ENCODE results near the gene PRMT1. TPM values are rescaled to one million over a fixed set of nuclear protein-coding genes. Genes with fewer than 3 reads are reported as not detected.
A peak's percentile ranks its signal among the peaks of the same experiment; 100 is the strongest.

The PRMT1 gene
- total RNA-seq, 1 experiment from 2014 or later = 527 TPM

DNA sequence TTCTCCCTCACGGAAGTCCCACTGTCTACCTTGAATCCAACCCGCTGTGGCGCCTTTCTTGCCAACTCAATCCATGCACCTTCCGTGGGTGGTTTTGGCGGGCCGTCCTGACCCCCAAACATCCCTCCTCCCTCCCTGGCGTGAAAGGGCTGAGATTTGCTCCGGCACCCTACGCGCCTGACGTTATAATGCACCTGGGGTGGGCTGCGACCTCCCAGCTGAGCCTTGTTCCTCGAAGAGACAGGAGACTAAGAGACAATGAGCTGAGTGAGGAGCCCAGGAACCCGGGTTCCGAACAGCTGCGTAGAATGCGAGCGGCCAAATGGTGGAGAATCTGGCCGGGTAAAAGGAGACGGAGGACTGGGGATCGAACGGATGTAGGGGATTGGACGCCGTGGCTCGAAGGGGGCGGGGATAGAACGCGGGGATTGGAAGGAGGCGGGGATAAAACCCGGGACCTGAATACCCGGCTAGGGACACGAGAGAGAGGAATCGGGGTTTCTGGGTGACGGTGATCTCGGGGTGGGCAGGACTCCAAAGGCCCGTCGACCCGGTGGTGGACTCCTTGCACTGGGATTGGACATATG, 13.7 kb downstream of the PRMT1 start, which contains the start of gene CPT1C (continued):
- TF ChIP-seq, protein P1, sequence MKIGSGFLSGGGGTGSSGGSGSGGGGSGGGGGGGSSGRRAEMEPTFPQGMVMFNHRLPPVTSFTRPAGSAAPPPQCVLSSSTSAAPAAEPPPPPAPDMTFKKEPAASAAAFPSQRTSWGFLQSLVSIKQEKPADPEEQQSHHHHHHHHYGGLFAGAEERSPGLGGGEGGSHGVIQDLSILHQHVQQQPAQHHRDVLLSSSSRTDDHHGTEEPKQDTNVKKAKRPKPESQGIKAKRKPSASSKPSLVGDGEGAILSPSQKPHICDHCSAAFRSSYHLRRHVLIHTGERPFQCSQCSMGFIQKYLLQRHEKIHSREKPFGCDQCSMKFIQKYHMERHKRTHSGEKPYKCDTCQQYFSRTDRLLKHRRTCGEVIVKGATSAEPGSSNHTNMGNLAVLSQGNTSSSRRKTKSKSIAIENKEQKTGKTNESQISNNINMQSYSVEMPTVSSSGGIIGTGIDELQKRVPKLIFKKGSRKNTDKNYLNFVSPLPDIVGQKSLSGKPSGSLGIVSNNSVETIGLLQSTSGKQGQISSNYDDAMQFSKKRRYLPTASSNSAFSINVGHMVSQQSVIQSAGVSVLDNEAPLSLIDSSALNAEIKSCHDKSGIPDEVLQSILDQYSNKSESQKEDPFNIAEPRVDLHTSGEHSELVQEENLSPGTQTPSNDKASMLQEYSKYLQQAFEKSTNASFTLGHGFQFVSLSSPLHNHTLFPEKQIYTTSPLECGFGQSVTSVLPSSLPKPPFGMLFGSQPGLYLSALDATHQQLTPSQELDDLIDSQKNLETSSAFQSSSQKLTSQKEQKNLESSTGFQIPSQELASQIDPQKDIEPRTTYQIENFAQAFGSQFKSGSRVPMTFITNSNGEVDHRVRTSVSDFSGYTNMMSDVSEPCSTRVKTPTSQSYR (CRISPR knock-in tag; IDR thresholded peaks at IDR 0.05) = no peak
- TF ChIP-seq, protein P2, sequence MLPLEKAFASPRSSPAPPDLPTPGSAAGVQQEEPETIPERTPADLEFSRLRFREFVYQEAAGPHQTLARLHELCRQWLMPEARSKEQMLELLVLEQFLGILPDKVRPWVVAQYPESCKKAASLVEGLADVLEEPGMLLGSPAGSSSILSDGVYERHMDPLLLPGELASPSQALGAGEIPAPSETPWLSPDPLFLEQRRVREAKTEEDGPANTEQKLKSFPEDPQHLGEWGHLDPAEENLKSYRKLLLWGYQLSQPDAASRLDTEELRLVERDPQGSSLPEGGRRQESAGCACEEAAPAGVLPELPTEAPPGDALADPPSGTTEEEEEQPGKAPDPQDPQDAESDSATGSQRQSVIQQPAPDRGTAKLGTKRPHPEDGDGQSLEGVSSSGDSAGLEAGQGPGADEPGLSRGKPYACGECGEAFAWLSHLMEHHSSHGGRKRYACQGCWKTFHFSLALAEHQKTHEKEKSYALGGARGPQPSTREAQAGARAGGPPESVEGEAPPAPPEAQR (CRISPR knock-in tag; IDR thresholded peaks at IDR 0.05) = no peak
- TF ChIP-seq NFYB (CRISPR knock-in tag; conservative IDR thresholded peaks at IDR 0.05; ENCODE audit: low read depth) (peak; percentile 34; the same call in 1 of the 2 replicates), NR3C1 (CRISPR knock-in tag; conservative IDR thresholded peaks at IDR 0.05; ENCODE audit: low read depth) (no peak), CBFB (CRISPR knock-in tag; IDR thresholded peaks at IDR 0.05; ENCODE audit: low read depth) (no peak), ZNF232 (CRISPR knock-in tag; IDR thresholded peaks at IDR 0.05) (peak; percentile 81; the same call in 1 of the 2 replicates)
- TF ChIP-seq, protein P3, sequence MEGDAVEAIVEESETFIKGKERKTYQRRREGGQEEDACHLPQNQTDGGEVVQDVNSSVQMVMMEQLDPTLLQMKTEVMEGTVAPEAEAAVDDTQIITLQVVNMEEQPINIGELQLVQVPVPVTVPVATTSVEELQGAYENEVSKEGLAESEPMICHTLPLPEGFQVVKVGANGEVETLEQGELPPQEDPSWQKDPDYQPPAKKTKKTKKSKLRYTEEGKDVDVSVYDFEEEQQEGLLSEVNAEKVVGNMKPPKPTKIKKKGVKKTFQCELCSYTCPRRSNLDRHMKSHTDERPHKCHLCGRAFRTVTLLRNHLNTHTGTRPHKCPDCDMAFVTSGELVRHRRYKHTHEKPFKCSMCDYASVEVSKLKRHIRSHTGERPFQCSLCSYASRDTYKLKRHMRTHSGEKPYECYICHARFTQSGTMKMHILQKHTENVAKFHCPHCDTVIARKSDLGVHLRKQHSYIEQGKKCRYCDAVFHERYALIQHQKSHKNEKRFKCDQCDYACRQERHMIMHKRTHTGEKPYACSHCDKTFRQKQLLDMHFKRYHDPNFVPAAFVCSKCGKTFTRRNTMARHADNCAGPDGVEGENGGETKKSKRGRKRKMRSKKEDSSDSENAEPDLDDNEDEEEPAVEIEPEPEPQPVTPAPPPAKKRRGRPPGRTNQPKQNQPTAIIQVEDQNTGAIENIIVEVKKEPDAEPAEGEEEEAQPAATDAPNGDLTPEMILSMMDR (IDR thresholded peaks at IDR 0.05) = no peak
- TF ChIP-seq, protein P4, sequence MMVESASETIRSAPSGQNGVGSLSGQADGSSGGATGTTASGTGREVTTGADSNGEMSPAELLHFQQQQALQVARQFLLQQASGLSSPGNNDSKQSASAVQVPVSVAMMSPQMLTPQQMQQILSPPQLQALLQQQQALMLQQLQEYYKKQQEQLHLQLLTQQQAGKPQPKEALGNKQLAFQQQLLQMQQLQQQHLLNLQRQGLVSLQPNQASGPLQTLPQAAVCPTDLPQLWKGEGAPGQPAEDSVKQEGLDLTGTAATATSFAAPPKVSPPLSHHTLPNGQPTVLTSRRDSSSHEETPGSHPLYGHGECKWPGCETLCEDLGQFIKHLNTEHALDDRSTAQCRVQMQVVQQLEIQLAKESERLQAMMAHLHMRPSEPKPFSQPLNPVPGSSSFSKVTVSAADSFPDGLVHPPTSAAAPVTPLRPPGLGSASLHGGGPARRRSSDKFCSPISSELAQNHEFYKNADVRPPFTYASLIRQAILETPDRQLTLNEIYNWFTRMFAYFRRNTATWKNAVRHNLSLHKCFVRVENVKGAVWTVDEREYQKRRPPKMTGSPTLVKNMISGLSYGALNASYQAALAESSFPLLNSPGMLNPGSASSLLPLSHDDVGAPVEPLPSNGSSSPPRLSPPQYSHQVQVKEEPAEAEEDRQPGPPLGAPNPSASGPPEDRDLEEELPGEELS (CRISPR knock-in tag; IDR thresholded peaks at IDR 0.05) = no peak

DNA sequence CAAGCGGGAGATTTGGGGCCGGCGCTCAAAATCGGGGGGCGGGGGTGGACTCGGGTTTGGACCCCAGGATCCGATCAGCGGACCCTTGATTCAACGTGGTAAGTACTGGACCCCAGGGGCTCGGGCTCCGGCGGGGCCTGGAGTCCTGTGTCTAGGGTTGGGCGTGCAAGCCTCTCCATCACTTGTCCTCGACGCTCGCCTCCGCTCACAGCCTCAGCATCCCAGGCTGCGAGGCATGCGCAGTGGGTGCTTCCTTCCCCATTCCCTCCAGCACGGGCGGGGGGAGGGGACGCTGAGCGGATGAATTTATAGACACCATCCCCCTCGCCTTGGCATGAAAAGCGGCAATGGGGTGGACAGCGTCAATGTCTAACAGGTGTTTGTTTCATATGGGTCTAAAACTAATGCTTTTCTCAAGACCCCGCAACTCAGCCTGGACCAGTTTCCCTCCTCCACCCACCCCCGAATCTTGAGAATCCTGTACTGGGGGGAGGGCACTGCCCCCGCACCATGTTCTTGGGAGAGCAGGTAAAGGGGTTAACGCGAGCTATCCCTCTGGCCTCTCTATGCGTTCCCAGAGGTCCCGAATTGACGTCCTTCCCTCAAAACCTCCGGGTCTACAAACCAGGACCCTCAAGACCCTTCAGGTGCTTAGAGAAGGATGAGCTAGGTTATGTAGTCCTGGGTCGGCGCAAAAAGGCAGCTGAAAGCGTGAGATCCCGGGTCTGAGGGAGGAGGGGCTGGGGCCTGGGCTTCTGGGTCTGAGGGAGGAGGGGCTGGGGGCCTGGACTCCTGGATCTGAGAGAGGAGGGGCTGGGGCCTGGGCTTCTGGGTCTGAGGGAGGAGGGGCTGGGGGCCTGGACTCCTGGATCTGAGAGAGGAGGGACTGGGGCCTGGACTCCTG, 14.4 kb downstream of the PRMT1 start:
- no peaks in the 10 kb centered on the region for H3K27me3 Mint-ChIP-seq (ENCODE audit: low read depth)
- ATAC-seq (peak; percentile 36), DNase-seq (ENCODE audit: low spot score) (peak; percentile 77)
- peak overlapping the region; percentile 93 for H3K4me3 Mint-ChIP-seq
- peak overlapping the region; percentile 96 for H3K27ac Mint-ChIP-seq
- peaks cover 26% of the 10 kb centered on the region for H3K36me3 Mint-ChIP-seq
- ChIA-PET CTCF (interaction anchor here (1.0 to 3.8 kb wide), 10 partner anchors 11 to 114 kb away, joined by 3 to 19 read pairs (median 8); partner anchors contain the start of genes AP2A1 and RRAS), POLR2A (interaction anchor here (0.5 to 5.9 kb wide), 7 partner anchors 13 to 174 kb away, joined by 3 to 38 read pairs (median 6); partner anchors contain the start of genes PRMT1 and RRAS)
- H3K9me3 Mint-ChIP-seq = peaks cover 3% of the 10 kb centered on the region
- H3K4me1 Mint-ChIP-seq = peaks cover 36% of the 10 kb centered on the region
- TF ChIP-seq, protein P5, sequence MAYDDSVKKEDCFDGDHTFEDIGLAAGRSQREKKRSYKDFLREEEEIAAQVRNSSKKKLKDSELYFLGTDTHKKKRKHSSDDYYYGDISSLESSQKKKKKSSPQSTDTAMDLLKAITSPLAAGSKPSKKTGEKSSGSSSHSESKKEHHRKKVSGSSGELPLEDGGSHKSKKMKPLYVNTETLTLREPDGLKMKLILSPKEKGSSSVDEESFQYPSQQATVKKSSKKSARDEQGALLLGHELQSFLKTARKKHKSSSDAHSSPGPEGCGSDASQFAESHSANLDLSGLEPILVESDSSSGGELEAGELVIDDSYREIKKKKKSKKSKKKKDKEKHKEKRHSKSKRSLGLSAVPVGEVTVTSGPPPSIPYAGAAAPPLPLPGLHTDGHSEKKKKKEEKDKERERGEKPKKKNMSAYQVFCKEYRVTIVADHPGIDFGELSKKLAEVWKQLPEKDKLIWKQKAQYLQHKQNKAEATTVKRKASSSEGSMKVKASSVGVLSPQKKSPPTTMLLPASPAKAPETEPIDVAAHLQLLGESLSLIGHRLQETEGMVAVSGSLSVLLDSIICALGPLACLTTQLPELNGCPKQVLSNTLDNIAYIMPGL (CRISPR knock-in tag; IDR thresholded peaks at IDR 0.05) = 0 out of 2 replicates have a peak, but pooled peaks have one; percentile 14
- TF ChIP-seq PRRX2 (CRISPR knock-in tag; IDR thresholded peaks at IDR 0.05) = 0 out of 2 replicates have a peak, but pooled peaks have one; percentile 23
- TF ChIP-seq CREM (CRISPR knock-in tag; IDR thresholded peaks at IDR 0.05) = peak; percentile 25
- TF ChIP-seq, protein P1 (CRISPR knock-in tag; IDR thresholded peaks at IDR 0.05) = peak; percentile 92
- TF ChIP-seq SP1 (CRISPR knock-in tag; conservative IDR thresholded peaks at IDR 0.05) = peak; percentile 13; the same call in 1 of the 2 replicates
- 0 out of 2 replicates have a peak, but pooled peaks have one; percentile 34 for TF ChIP-seq FOXP1 (CRISPR knock-in tag; IDR thresholded peaks at IDR 0.05; ENCODE audit: borderline replicate concordance)
- TF ChIP-seq, protein P2 (CRISPR knock-in tag; IDR thresholded peaks at IDR 0.05) = no peak
- TF ChIP-seq, protein P6, sequence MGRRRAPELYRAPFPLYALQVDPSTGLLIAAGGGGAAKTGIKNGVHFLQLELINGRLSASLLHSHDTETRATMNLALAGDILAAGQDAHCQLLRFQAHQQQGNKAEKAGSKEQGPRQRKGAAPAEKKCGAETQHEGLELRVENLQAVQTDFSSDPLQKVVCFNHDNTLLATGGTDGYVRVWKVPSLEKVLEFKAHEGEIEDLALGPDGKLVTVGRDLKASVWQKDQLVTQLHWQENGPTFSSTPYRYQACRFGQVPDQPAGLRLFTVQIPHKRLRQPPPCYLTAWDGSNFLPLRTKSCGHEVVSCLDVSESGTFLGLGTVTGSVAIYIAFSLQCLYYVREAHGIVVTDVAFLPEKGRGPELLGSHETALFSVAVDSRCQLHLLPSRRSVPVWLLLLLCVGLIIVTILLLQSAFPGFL (CRISPR knock-in tag; IDR thresholded peaks at IDR 0.05; ENCODE audit: borderline replicate concordance) = no peak

All from WTC11 (cell line).